OCI-LY3 (cell line): ENCODE results near the gene SLC10A1.

ENCODE experiments used
- H2AFZ ChIP-seq: fragments of 200-600, 300-600 bp; shearing (Covaris generic); 2 replicates; pipeline ENCODE4 v1.6.0; 2014; ENCODE audit warnings: antibody characterized with exemption, low read depth, low read length
- H3K27ac ChIP-seq: fragments of 200-600, 300-600 bp; sonication (generic); 2 replicates; pipeline ENCODE4 v1.5.1; 2014; ENCODE audit warnings: mild to moderate bottlenecking, low read length, moderate library complexity, mixed read lengths
- H3K27me3 ChIP-seq: fragments of 200-600, 300-600 bp; sonication (generic); 2 replicates; pipeline ENCODE4 v1.6.1; 2014; ENCODE audit warnings: low read depth, low read length, mixed read lengths
- H3K36me3 ChIP-seq: fragments of 200-600, 300-600 bp; sonication (generic); replicated peaks from 2 replicates; pipeline ENCODE3; 2014; ENCODE audit warnings: low read depth, low read length, mixed read lengths
- H3K4me1 ChIP-seq: fragments of 300-600, 200-600 bp; sonication (generic); 2 replicates; pipeline ENCODE4 v1.6.1; 2014; ENCODE audit warnings: low read length, mixed read lengths
- H3K4me2 ChIP-seq: fragments of 200-600, 300-600 bp; sonication (generic); 2 replicates; pipeline ENCODE4 v1.6.1; 2014; ENCODE audit warnings: low read length, mixed read lengths
- H3K4me3 ChIP-seq: fragments of 300-600, 200-600 bp; sonication (generic); 2 replicates; pipeline ENCODE4 v1.5.1; 2014; ENCODE audit warnings: antibody characterized with exemption, mild to moderate bottlenecking, low read length, moderate library complexity
- H3K79me2 ChIP-seq: fragments of 300-600, 200-600 bp; shearing (Covaris generic); 2 replicates; pipeline ENCODE4 v1.6.1; 2014; ENCODE audit warnings: mild to moderate bottlenecking, low read length, mixed read lengths
- H3K9ac ChIP-seq: fragments of 300-600, 200-600 bp; shearing (Covaris generic); 2 replicates; pipeline ENCODE4 v1.6.0; 2014; ENCODE audit warnings: mild to moderate bottlenecking, low read length, moderate library complexity
- H3K9me3 ChIP-seq: fragments of 200-600, 300-600 bp; shearing (Covaris generic); 2 replicates; pipeline ENCODE4 v1.6.1; 2014; ENCODE audit warnings: low read length, mixed read lengths; ENCODE audit not compliant: insufficient read depth
- H4K20me1 ChIP-seq: fragments of 200-600, 300-600 bp; sonication (generic); 2 replicates; pipeline ENCODE4 v1.6.1; 2016; ENCODE audit warnings: low read length, mixed read lengths; ENCODE audit not compliant: insufficient read depth
- EZH2phosphoT487 ChIP-seq: fragments of 200-600 bp; shearing (Covaris generic); IDR thresholded peaks from 2 replicates; pipeline ENCODE4 v1.6.1; 2018; ENCODE audit warnings: antibody characterized with exemption, mixed run types, low read depth
- TF ChIP-seq, protein P1 (sequence below): fragments of 200-600, 300-600 bp; sonication (generic); IDR thresholded peaks from 2 replicates; pipeline ENCODE4 v1.5.1; 2014; ENCODE audit warnings: antibody characterized with exemption, low read length, low read depth

The SLC10A1 gene

DNA sequence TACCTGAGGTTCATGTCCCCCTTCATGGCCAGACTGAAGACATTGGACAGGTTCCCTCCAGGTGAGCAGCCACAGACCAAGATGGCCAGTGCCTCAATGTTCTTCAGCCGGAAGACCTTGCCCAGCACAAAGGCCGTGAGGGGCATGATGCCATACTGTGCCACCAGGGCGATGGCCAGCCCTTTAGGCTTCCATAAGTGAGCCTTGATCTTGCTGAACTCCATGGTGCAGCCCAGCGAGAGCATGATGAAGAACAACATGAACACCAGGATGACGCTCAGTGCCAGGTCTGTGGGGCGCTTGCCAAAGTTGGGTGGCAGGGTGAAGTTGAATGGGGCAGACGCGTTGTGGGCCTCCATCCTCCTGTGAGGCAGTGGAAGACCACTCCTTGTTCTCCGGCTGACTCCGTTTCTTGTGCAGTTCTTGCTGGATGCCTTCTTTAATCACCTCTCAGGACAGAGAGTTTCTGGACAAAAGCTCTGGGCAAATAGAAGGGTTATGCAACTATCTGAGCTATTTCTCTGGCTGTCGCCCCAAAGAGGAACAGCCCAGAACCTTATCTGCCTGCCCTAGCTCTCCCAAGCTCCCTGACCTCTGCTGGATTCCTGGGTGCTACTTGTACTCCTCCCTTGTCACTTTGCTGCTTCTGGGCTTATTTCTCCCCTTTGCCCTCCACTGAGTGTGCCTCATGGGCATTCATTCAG, at the start of gene SLC10A1:
SLC10A1 (minus strand) TSS at position 445 of the 704 bp plus-strand sequence; CDS start at position 359, 86 bp downstream.
- no peak within 1 kb of the TSS for H2AFZ ChIP-seq
- H3K9me3 ChIP-seq = no peaks in the 10 kb centered on the region
- TF ChIP-seq, protein P1, sequence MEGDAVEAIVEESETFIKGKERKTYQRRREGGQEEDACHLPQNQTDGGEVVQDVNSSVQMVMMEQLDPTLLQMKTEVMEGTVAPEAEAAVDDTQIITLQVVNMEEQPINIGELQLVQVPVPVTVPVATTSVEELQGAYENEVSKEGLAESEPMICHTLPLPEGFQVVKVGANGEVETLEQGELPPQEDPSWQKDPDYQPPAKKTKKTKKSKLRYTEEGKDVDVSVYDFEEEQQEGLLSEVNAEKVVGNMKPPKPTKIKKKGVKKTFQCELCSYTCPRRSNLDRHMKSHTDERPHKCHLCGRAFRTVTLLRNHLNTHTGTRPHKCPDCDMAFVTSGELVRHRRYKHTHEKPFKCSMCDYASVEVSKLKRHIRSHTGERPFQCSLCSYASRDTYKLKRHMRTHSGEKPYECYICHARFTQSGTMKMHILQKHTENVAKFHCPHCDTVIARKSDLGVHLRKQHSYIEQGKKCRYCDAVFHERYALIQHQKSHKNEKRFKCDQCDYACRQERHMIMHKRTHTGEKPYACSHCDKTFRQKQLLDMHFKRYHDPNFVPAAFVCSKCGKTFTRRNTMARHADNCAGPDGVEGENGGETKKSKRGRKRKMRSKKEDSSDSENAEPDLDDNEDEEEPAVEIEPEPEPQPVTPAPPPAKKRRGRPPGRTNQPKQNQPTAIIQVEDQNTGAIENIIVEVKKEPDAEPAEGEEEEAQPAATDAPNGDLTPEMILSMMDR = no peak
- TF ChIP-seq EZH2phosphoT487 = no peak
- H3K4me1 ChIP-seq = no peaks in the 10 kb centered on the region
- no peak within 1 kb of the TSS for H3K4me2 ChIP-seq
- H3K36me3 ChIP-seq = no peaks in the 10 kb centered on the region
- no peaks in the 10 kb centered on the region for H4K20me1 ChIP-seq
- no peaks in the 10 kb centered on the region for H3K79me2 ChIP-seq
- H3K4me3 ChIP-seq = no peak within 1 kb of the TSS
- no peak within 1 kb of the TSS for H3K9ac ChIP-seq
- no peak within 1 kb of the TSS for H3K27ac ChIP-seq
- H3K27me3 ChIP-seq = no peaks in the 10 kb centered on the region

DNA sequence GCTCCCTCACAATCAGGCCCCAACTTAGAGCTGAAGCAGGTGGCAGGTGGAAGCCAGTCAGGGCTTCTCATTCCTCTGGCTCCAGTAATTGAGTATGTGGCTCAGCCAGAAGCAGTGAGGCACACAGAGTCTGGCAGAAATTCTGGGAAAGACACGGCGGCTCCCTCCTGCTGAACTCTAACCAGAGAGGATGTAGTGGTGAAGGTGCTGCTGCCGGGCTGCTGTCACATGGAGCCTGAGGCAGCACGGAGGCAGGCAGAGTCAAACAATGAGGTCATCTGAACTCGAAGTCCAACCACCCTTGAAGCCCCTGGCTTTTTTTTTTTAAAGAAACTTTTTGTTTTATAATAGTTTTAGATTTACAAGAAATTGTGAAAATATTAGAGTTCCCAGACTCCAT, 48.7 kb upstream of the SLC10A1 start:
- no peaks in the 10 kb centered on the region for H3K4me1 ChIP-seq
- no peaks in the 10 kb centered on the region for H4K20me1 ChIP-seq
- no peak overlapping the region for H3K9ac ChIP-seq
- no peak overlapping the region for H3K4me3 ChIP-seq
- H3K27ac ChIP-seq = no peak overlapping the region
- no peak overlapping the region for H2AFZ ChIP-seq
- no peaks in the 10 kb centered on the region for H3K9me3 ChIP-seq
- no peaks in the 10 kb centered on the region for H3K79me2 ChIP-seq
- no peak overlapping the region for H3K4me2 ChIP-seq
- TF ChIP-seq, protein P1 = no peak
- no peak for TF ChIP-seq EZH2phosphoT487
- H3K36me3 ChIP-seq = no peaks in the 10 kb centered on the region
- peaks cover 24% of the 10 kb centered on the region for H3K27me3 ChIP-seq

DNA sequence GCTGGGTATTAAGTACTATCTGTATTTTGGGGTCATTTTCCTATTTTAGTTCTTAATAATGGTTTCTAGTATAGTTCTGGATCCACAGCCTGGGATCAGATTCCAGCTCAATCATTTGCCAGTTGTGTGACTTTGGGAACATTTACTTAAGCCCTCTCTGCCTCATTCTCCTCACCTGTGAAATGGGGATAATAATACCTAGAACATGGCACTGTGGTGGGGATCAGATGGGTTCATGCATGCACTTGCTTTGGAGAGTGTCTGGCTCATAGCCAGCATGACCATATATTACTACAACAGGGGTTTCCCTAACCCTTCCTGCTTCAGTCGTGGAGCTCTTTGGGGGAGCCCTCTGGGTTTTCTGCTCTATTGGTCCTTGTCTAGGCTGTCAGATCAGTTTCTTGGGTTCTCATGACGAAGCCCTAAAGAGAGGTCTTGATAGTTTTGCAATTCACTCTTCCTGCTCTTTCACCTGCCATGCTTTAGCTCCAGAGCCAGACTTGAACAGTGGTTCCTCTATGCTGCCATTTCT, 48.1 kb upstream of the SLC10A1 start:
- H3K27ac ChIP-seq = no peak overlapping the region
- no peak overlapping the region for H3K4me2 ChIP-seq
- no peaks in the 10 kb centered on the region for H4K20me1 ChIP-seq
- no peaks in the 10 kb centered on the region for H3K79me2 ChIP-seq
- H3K9me3 ChIP-seq = no peaks in the 10 kb centered on the region
- H3K4me1 ChIP-seq = no peaks in the 10 kb centered on the region
- H3K36me3 ChIP-seq = no peaks in the 10 kb centered on the region
- no peak overlapping the region for H3K4me3 ChIP-seq
- no peak overlapping the region for H2AFZ ChIP-seq
- no peak overlapping the region for H3K9ac ChIP-seq
- no peak for TF ChIP-seq EZH2phosphoT487
- TF ChIP-seq, protein P1 = no peak
- H3K27me3 ChIP-seq = peaks cover 29% of the 10 kb centered on the region

DNA sequence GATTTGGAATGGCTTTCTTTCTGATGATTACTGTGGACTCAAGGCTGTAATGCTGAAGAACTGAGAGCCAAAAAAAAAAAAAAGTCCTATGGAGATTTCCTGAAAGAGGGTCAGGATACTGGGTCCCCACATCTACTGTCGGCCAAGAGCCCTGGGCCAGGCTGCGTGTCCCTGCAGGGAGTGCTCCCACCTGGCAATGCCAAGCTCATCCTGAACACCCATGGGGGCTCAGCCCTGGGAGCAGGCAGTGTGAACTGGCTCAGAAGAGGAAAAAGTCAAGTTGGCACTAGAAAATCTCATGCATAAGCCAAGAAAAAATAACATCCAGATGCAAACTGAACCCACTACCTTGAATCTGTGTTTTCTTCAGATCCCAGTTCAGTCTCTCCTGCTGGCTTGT, 47.1 kb upstream of the SLC10A1 start:
- Histone ChIP-seq H3K79me2 (no peaks in the 10 kb centered on the region), H3K36me3 (no peaks in the 10 kb centered on the region), H3K4me1 (no peaks in the 10 kb centered on the region), H3K9ac (no peak overlapping the region), H3K27ac (no peak overlapping the region), H3K9me3 (no peaks in the 10 kb centered on the region), H3K27me3 (peaks cover 29% of the 10 kb centered on the region), H3K4me3 (no peak overlapping the region), H4K20me1 (no peaks in the 10 kb centered on the region), H3K4me2 (no peak overlapping the region), H2AFZ (no peak overlapping the region)
- TF ChIP-seq, protein P1 = no peak
- no peak for TF ChIP-seq EZH2phosphoT487
